HG03139 (cell line): ENCODE results near the gene IKZF2.

Source experiments
- ATAC-seq: cut with Tn5 transposase; IDR thresholded peaks from one replicate; pipeline ENCODE4 v1.9.1; 2021; ENCODE audit not compliant: unreplicated experiment

The IKZF2 gene

GRCh38 chr2:213101692-213102460 is 49.5 kb downstream of the IKZF2 start:
- ATAC-seq: no peak

GRCh38 chr2:213101109-213101508 is 50.3 kb downstream of the IKZF2 start:
- ATAC-seq: no peak

- ATAC-seq: no peak
These were observed 52.8 kb downstream of the IKZF2 start for GRCh38 chr2:213098612-213099011.

GRCh38 chr2:213091765-213092164 is 59.6 kb downstream of the IKZF2 start:
- ATAC-seq: no peak

- ATAC-seq: no peak
These were observed 60.6 kb downstream of the IKZF2 start for GRCh38 chr2:213090772-213091171.

- ATAC-seq: no peak
These were observed 62.0 kb downstream of the IKZF2 start for GRCh38 chr2:213089438-213089837.

- ATAC-seq: peak; percentile 52
These were observed 64.4 kb downstream of the IKZF2 start for GRCh38 chr2:213087040-213087439.

- ATAC-seq: no peak
These were observed 64.8 kb downstream of the IKZF2 start for GRCh38 chr2:213086571-213086970.

GRCh38 chr2:213086050-213086449 is 65.4 kb downstream of the IKZF2 start:
- no peak for ATAC-seq

- no peak for ATAC-seq
These were observed 65.9 kb downstream of the IKZF2 start for GRCh38 chr2:213085538-213085937.

- no peak for ATAC-seq
These were observed 67.2 kb downstream of the IKZF2 start for GRCh38 chr2:213084261-213084660.

GRCh38 chr2:213080969-213081617 is 70.3 kb downstream of the IKZF2 start:
- ATAC-seq: no peak

- no peak for ATAC-seq
These were observed 71.7 kb downstream of the IKZF2 start for GRCh38 chr2:213079756-213080155.

- ATAC-seq: no peak
These were observed 72.7 kb downstream of the IKZF2 start for GRCh38 chr2:213078686-213079085.

- no peak for ATAC-seq
These were observed 81.9 kb downstream of the IKZF2 start for GRCh38 chr2:213069531-213069930.

- no peak for ATAC-seq
These were observed 82.6 kb downstream of the IKZF2 start for GRCh38 chr2:213068676-213069359.

GRCh38 chr2:213067888-213068287 is 83.5 kb downstream of the IKZF2 start:
- ATAC-seq: no peak

GRCh38 chr2:213066443-213066743 is 85.0 kb downstream of the IKZF2 start:
- ATAC-seq: no peak

- ATAC-seq: peak; percentile 52
These were observed 85.6 kb downstream of the IKZF2 start for GRCh38 chr2:213065583-213066442.

- no peak for ATAC-seq
These were observed 87.3 kb downstream of the IKZF2 start for GRCh38 chr2:213064099-213064498.

- ATAC-seq: no peak
These were observed 93.4 kb downstream of the IKZF2 start for GRCh38 chr2:213057977-213058376.
